IPS-18c (cell line): ENCODE data around the gene ARMC3.
"Not testable (repeated sequence)": the region's sequence is repeated elsewhere in the genome, so short reads cannot be mapped to it uniquely, and the experiment has no call there.

Experiments
- H3K4me3 ChIP-seq: 2 replicates; pipeline ENCODE4 v1.7.0; 2013; ENCODE audit warnings: low read depth, mild to moderate bottlenecking, low read length, moderate library complexity; ENCODE audit not compliant: insufficient read depth
- H3K9me3 ChIP-seq: one replicate; pipeline ENCODE4 v1.6.1; 2013; ENCODE audit warnings: mild to moderate bottlenecking, low read length, moderate library complexity; ENCODE audit not compliant: control insufficient read depth, insufficient read depth

The ARMC3 gene

DNA sequence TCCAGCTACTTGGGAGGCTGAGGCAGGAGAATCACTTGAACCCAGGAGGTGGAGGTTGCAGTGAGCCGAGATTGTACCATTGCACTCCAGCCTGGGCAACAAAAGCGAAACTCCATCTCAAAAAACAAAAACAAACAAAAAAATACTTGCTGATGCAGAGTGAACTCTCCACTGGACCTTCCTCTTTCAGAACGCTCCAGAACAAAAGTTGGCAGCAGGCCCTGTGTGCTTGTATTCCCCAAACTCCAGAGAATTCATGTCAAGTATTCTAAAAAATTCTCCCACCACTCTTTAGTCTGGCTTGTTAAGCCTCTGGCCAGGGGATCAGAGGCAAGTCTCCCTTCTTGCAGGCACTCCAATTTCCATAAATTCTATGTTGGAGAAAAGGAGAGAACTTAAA is 144.7 kb downstream of the ARMC3 start:
- not testable (repeated sequence) for H3K9me3 ChIP-seq, H3K4me3 ChIP-seq

DNA sequence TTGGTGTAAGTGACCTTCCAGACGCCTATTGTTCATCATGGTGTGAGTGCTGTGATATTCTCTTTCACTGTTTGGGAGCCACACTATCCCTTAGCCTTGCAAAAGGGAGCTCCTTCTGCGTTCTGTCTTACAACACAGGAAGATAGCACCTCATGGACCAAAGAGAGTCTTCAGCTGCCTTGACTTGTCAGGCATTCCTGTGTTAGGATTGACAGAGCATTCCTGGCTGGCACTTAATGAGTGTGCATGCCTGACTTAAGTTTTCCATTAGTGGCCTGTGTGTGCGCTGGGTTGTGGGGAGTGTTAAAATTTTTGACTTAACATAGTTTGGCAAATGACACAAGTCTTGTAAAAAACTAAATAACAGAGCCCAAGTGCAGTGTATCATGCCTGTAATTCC is 145.7 kb downstream of the ARMC3 start:
- Histone ChIP-seq H3K9me3 (no peaks in the 10 kb centered on the region), H3K4me3 (no peak overlapping the region)

DNA sequence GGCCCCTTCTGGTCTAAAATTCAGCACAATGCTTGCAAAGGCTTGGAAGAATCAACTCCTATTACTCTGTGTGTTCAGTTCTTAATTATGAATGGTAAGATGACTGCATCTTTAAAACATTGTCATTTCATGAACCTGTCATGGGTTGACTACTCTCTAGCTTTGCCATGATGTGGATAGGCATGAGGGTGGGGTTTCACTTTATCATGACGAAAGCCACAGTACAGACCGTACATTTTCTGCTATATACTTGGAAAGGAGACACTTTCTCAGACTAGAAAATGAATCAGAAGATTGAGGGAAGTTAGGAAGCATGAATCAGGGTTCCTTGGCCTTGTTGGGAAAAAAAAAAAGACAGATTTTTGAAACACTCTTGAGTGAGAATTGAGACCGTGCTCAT is 147.8 kb downstream of the ARMC3 start:
- Histone ChIP-seq H3K9me3 (no peaks in the 10 kb centered on the region), H3K4me3 (no peak overlapping the region)

DNA sequence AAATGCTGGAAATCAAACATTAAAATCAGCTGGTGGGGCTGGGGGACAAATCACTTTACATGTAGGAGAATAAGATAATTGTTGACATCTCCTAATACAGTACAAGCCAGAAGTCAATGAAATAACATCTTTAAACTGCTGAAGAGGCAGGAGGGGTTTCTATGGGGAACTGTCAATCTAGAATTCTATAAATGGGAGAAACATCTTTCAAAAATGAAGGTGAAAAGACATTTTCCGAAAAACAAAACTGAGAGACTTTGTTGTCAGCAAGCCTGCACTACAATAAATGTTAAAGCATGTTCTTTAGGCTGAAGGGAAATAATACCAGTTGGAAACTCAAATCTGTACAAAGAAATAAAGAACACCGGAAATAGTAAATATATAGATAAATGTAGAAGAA is 150.3 kb downstream of the ARMC3 start:
- no peak overlapping the region for H3K4me3 ChIP-seq
- no peaks in the 10 kb centered on the region for H3K9me3 ChIP-seq

DNA sequence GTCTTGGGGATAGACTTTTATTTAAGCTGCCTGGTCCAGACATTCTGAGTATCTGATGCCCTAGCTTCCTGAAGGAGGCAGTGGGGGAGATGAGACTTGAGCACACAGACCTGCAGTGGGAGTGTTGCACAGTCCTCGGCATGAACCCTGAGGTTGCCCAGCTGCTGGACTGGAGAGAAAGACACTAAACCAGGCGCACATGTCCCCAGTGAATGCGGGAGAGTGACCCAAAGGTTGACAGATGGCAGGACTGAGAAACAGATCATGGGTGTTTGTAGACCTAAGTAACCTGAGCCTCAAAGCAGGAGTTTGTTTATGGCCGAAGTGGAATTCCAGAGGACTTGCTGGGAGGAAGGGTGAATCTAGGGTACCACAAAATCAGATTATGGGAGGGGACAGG is 151.8 kb downstream of the ARMC3 start:
- H3K9me3 ChIP-seq: no peaks in the 10 kb centered on the region
- H3K4me3 ChIP-seq: no peak overlapping the region

DNA sequence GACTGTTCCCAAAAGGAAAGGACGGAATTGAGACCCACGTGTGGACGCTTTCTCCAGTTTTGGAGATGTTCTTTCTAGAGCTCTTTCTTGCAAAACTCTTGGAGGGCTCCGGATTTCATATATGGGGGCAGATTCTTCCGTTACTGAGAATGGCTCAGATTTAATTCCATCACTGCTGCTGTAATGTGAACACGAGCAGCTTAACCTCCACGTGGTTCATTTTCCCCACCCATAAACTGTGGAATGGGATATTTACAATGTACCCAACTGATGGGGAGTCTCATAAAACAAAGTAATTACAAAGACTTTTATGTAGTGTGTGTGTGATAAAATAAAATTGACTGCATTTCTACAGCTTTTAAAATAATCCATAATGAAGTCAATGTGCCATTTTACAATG is 152.4 kb downstream of the ARMC3 start:
- Histone ChIP-seq H3K4me3 (no peak overlapping the region), H3K9me3 (no peaks in the 10 kb centered on the region)

DNA sequence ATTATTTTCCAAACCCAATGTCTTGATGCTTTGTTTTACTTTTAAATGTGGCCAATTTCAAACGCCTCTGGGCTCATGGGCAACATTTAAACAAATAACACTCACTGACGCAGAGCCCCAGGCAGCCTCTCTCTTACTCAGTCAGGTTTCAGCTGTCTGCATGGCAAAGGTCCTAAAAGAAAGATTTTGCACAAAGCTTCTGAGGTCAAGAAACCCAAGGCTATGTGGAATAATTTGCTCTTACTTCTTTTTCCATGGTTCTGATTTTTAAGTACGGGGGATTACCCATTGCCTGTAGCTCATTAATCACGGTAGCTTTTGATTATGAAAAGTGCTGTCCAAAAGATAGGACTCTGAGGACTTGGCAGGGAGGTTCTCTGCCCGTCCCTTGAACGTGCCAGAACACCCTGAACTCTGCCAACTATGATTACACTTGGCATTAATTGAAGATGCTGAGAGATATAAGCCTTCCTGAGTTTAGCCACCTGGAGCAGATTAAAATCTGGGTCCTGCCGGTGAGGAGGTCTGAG is 153.4 kb downstream of the ARMC3 start:
- no peaks in the 10 kb centered on the region for H3K9me3 ChIP-seq
- H3K4me3 ChIP-seq: no peak overlapping the region

DNA sequence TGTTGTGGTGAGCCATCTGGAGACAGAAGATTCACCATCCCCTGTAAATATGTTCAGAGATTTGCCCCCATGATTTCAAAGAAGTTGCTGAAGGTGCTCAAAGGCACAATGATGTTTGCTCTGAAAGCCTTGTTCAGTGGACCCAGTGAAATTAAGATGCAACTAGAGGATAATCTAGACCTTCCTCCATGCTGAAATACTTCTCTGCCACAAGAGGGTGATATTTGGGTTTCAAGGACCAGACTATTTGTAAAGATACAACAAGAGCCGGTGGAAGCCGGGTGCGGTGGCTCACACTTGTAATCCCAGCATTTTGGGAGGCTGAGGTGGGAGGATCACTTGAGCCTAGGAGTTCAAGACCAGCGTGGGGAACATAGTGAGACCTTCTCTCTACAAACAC is 154.0 kb downstream of the ARMC3 start:
- H3K9me3 ChIP-seq: no peaks in the 10 kb centered on the region
- no peak overlapping the region for H3K4me3 ChIP-seq
